Fibroblast of lung (primary cell): Measurements from ENCODE around the gene CRY1. TPM values are rescaled to one million over a fixed set of nuclear protein-coding genes. Genes with fewer than 3 reads are reported as not detected.

ENCODE experiments used
- DNase-seq, 2 donors: peaks; one replicate each; pipeline versions ENCODE4 v3.0.0 to v3.0.0-alpha.2; 2010; ENCODE audit warnings: low read depth in 2 of 2
- H2AFZ ChIP-seq: 2 replicates; pipeline ENCODE4 v1.5.1; 2012; ENCODE audit warnings: low read length, control low read depth, inconsistent platforms
- H3K27ac ChIP-seq: 2 replicates; pipeline ENCODE4 v1.5.1; 2011; ENCODE audit warnings: low read length, control low read depth; ENCODE audit not compliant: insufficient read depth
- H3K27me3 ChIP-seq: 2 replicates; pipeline ENCODE4 v1.5.1; 2011; ENCODE audit warnings: mild to moderate bottlenecking, low read length; ENCODE audit not compliant: control insufficient read depth, insufficient read depth
- H3K36me3 ChIP-seq: 2 replicates; pipeline ENCODE4 v1.5.1; 2011; ENCODE audit warnings: low read length; ENCODE audit not compliant: control insufficient read depth, insufficient read depth
- H3K4me1 ChIP-seq: 2 replicates; pipeline ENCODE4 v1.5.1; 2011; ENCODE audit warnings: low read length; ENCODE audit not compliant: control insufficient read depth, insufficient read depth; ENCODE audit errors: extremely low read depth
- H3K4me2 ChIP-seq: 2 replicates; pipeline ENCODE4 v1.5.1; 2011; ENCODE audit warnings: low read length, control low read depth; ENCODE audit not compliant: insufficient read depth; ENCODE audit errors: extremely low read depth
- H3K4me3 ChIP-seq, 4 experiments: fragments of 200-600 bp in 1 of 4; sonication (generic) in 1 of 4; replicated peaks in 1 of 4; 2 replicates each; pipeline ENCODE4 v1.5.1; 2011 to 2016; ENCODE audit warnings: low read length in 4 of 4, low read depth in 3 of 4, mild to moderate bottlenecking in 3 of 4, control low read depth in 2 of 4, inconsistent platforms in 1 of 4, mixed read lengths in 1 of 4; ENCODE audit not compliant: insufficient read depth in 1 of 4; ENCODE audit errors: control extremely low read depth in 1 of 4
- H3K79me2 ChIP-seq: 2 replicates; pipeline ENCODE4 v1.5.1; 2012; ENCODE audit warnings: mild to moderate bottlenecking, low read length, inconsistent platforms; ENCODE audit not compliant: control insufficient read depth, insufficient read depth
- H3K9ac ChIP-seq: 2 replicates; pipeline ENCODE4 v1.5.1; 2011; ENCODE audit warnings: mild to moderate bottlenecking, low read length, control low read depth; ENCODE audit not compliant: insufficient read depth
- H3K9me3 ChIP-seq: 2 replicates; pipeline ENCODE4 v1.5.1; 2012; ENCODE audit warnings: low read depth, low read length; ENCODE audit not compliant: control insufficient read depth, insufficient read depth
- H4K20me1 ChIP-seq: 2 replicates; pipeline ENCODE4 v1.5.1; 2011; ENCODE audit warnings: low read length; ENCODE audit not compliant: control insufficient read depth, insufficient read depth; ENCODE audit errors: extremely low read depth
- EZH2 ChIP-seq: IDR thresholded peaks from 2 replicates; pipeline ENCODE4 v1.5.1; 2012; ENCODE audit warnings: low read length, control low read depth, mild to moderate bottlenecking; ENCODE audit errors: missing control alignments
- polyA plus RNA-seq, 2 donors: library from polyadenylated mRNA; depleted of rRNA in 1 of 2; stranded (reverse) in 1 of 2; unstranded in 1 of 2; fragments of >200 nt; gene quantifications; 2 replicates each; pipeline ENCODE4 v1.2.1, GENCODE V29; 2011 to 2012; ENCODE audit warnings: missing spikeins in 1 of 2
- total RNA-seq: library from RNA; depleted of rRNA; stranded (reverse); fragments of >200 nt; gene quantifications from 2 replicates; pipeline ENCODE4 v1.2.1, GENCODE V29; 2014
- TF ChIP-seq, protein P1 (sequence below), 2 donors: IDR thresholded peaks in 1 of 2; conservative IDR thresholded peaks in 1 of 2; 1 replicate in 1 of 2; 2 replicates in 1 of 2; pipeline ENCODE4 v1.5.1; 2011 to 2012; ENCODE audit warnings: low read length in 2 of 2, control low read depth in 1 of 2, inconsistent platforms in 1 of 2, low read depth in 1 of 2, mild to moderate bottlenecking in 1 of 2

Gene CRY1
- total and polyA plus RNA-seq, 2 donors (not counting 1 experiment from before 2014, with no cell fraction given): 9.6 to 12.9 TPM

DNA sequence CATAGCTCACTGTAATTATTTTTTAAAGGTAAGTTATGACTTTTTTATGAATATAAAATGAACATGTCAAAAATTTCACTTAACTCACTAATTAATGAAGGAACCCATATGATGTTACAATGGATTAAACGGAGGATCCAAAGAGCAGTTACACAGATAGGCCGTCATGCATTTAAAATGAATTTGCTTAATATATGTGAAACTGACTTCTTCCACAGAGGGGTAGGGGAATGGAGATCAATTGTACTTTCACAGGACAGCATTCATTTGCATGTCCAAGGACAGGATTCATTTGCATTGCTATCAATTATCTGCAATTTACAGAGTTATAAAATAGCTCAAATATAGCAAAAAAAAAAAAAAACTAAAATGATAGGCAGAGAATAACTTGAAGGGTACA, 6.6 kb upstream of the CRY1 start:
- Histone ChIP-seq H3K27me3 (no peaks in the 10 kb centered on the region), H3K4me1 (no peaks in the 10 kb centered on the region), H3K27ac (no peak overlapping the region), H3K79me2 (no peaks in the 10 kb centered on the region), H3K4me3 (no peak overlapping the region), H3K36me3 (no peaks in the 10 kb centered on the region), H2AFZ (no peak overlapping the region), H4K20me1 (no peaks in the 10 kb centered on the region), H3K4me2 (no peak overlapping the region), H3K9ac (no peak overlapping the region), H3K9me3 (no peaks in the 10 kb centered on the region)
- TF ChIP-seq, protein P1, sequence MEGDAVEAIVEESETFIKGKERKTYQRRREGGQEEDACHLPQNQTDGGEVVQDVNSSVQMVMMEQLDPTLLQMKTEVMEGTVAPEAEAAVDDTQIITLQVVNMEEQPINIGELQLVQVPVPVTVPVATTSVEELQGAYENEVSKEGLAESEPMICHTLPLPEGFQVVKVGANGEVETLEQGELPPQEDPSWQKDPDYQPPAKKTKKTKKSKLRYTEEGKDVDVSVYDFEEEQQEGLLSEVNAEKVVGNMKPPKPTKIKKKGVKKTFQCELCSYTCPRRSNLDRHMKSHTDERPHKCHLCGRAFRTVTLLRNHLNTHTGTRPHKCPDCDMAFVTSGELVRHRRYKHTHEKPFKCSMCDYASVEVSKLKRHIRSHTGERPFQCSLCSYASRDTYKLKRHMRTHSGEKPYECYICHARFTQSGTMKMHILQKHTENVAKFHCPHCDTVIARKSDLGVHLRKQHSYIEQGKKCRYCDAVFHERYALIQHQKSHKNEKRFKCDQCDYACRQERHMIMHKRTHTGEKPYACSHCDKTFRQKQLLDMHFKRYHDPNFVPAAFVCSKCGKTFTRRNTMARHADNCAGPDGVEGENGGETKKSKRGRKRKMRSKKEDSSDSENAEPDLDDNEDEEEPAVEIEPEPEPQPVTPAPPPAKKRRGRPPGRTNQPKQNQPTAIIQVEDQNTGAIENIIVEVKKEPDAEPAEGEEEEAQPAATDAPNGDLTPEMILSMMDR (conservative IDR thresholded peaks at IDR 0.05 in 1 of 2, IDR thresholded peaks at IDR 0.05 in 1 of 2; ENCODE audit: low read depth in 1 of 2, low read length in 2 of 2): no peak
- no peak for TF ChIP-seq EZH2
- DNase-seq: no peak

DNA sequence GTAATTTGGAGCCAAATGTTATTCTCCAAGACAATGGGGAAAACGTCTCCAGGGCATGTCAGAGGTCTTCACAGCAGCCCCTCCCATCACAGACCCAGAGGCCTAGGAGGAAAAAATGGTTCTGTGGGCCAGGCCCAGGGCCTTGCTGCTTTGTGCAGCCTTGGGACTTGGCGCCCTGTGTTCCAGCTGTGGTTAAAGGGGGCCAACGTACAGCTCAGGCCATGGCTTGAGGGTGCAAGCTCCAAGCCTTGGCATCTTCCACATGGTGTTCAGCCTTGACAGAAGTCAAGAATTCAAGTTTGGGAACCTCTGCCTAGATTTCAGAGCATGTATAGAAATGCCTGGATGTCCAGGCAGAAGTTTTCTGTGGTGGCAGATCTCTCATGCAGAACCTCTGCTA, 3.2 kb upstream of the CRY1 start:
- H3K4me3 ChIP-seq: no peak overlapping the region
- no peaks in the 10 kb centered on the region for H3K27me3 ChIP-seq
- H3K27ac ChIP-seq: no peak overlapping the region
- peaks cover 2% of the 10 kb centered on the region for H3K79me2 ChIP-seq
- H2AFZ ChIP-seq: no peak overlapping the region
- H3K9ac ChIP-seq: no peak overlapping the region
- H4K20me1 ChIP-seq: no peaks in the 10 kb centered on the region
- DNase-seq: no peak
- no peak overlapping the region for H3K4me2 ChIP-seq
- H3K36me3 ChIP-seq: no peaks in the 10 kb centered on the region
- TF ChIP-seq EZH2: no peak
- H3K4me1 ChIP-seq: peaks cover 2% of the 10 kb centered on the region
- H3K9me3 ChIP-seq: no peaks in the 10 kb centered on the region

DNA sequence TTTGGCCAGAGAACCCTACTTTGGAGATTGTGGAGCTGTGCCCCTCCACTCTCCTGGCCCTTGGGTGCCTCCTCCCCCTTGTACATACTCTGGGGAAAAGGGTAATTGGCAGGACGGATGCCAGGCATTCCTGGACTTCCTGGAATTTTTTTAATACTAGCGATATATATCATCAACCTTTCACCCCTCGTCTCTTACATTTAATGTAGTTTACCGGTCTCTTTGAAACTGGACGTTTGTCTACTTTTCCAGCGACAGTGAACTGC, 767 bp upstream of the CRY1 start:
- H3K9ac ChIP-seq: peak overlapping the region; percentile 99
- no peaks in the 10 kb centered on the region for H3K36me3 ChIP-seq
- peak in 1 of 2 donors; percentile 77 for DNase-seq
- H2AFZ ChIP-seq: peak overlapping the region; percentile 96
- peaks cover 4% of the 10 kb centered on the region for H3K4me1 ChIP-seq
- H3K27me3 ChIP-seq: no peaks in the 10 kb centered on the region
- H3K9me3 ChIP-seq: no peaks in the 10 kb centered on the region
- H3K4me2 ChIP-seq: peak overlapping the region; percentile 96
- TF ChIP-seq EZH2: no peak
- TF ChIP-seq, protein P1 (conservative IDR thresholded peaks at IDR 0.05 in 1 of 2, IDR thresholded peaks at IDR 0.05 in 1 of 2; ENCODE audit: low read depth in 1 of 2, low read length in 2 of 2): no peak
- H3K79me2 ChIP-seq: peaks cover 13% of the 10 kb centered on the region
- H3K4me3 ChIP-seq: peak overlapping the region; percentile 70 to 84 (median 80)
- H3K27ac ChIP-seq: peak overlapping the region; percentile 97
- no peaks in the 10 kb centered on the region for H4K20me1 ChIP-seq
